HG02588 (cell line): ENCODE results near the gene CRAT.
"Not testable (repeated sequence)": the region's sequence is repeated elsewhere in the genome, so short reads cannot be mapped to it uniquely, and the experiment has no call there.

Source experiments
- ATAC-seq: cut with Tn5 transposase; IDR thresholded peaks from one replicate; pipeline ENCODE4 v1.9.1; 2021; ENCODE audit warnings: mild to moderate bottlenecking, moderate library complexity; ENCODE audit not compliant: unreplicated experiment

The CRAT gene

DNA sequence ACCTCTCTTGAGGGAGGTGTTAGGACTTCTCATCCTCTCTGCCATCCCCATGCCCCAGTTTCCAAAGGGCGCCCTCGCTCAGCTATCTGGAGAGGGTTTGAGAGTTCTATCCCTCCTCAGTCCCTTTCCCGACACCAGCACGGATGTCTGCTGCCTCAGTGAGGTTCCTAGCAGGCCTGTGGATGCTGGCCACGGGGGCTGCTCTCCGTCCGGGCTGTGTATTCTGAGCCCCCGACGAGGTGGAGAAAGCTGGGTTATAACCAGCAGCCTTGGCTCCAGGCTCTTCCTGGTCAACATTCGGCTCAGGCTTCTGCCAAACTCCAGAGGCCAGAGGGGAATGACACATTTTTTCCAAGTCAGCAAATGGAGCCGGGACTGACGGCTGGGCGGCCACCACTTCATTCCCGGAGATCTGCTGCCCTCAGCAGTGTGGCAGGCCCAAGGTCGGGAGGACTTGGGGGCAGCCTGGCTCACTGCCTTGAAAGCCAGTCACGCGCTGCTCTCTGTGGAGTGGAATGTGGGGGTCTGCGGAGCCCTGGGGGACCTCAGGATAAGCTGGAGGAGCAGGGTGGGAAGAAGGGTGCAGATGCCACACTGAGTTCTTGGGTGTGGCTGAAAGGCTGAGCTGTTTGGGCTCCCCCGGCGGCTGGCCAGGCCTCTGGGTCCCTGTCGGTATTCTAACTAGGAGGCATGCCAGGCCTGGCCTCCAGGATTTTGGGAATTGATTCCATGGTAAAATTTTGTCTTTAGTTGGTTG, 28.1 kb upstream of the CRAT start:
- no peak for ATAC-seq

DNA sequence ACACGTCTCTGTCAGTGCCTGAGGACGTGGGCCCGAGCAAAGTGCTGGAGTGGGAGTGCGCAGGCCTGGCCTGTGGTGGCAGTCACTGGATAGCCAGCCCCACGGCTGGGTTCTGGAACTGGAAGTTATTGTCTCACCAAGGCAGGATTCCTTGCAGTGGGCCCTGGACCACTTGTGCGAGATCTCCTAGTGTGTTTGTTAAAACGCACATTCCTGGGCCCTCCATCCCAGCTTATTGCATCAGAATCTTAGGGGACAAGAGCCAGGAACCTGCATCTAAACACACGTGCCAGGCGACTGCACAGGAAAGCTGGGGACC, 27.5 kb upstream of the CRAT start:
- no peak for ATAC-seq

DNA sequence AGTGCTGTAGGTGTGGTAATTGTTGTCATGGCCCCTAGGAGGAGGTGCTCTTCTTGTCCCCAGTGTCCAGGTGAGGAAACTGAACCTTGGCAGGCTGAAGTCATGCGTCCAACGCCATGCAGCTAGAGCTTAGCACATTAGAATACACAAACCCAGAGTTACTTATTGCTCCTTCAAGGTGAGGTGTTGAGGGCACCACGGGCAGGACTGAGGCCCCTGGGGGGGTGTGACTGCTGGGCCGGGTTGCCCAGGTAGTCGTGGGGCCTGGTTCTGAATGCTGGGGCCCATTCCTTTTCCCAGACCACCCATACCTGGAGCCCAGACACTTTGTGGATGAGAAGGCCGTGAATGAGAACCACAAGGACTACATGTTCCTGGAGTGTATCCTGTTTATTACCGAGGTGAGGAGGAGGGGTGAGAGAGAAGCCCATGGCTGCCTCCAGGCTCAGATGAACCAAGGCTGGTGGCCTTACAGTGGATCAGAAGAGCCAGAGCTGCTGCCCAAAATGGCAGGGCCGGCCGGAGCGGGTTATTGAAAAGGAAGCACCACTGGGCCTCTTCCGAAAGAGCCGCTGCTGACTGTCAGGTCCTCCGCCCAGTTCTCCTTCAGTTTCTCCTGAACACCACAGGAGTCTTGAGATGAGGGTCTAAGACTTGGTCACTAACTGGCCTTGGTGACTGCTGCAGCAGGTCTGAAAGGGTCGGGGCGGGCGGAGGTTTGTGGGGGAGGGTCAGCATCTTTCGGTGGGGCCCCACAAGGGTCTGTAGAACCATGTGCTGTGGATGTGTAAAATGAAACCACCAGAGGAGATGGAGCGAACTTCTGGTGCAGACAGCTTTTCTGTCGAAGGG, 26.9 kb upstream of the CRAT start:
- ATAC-seq: no peak

DNA sequence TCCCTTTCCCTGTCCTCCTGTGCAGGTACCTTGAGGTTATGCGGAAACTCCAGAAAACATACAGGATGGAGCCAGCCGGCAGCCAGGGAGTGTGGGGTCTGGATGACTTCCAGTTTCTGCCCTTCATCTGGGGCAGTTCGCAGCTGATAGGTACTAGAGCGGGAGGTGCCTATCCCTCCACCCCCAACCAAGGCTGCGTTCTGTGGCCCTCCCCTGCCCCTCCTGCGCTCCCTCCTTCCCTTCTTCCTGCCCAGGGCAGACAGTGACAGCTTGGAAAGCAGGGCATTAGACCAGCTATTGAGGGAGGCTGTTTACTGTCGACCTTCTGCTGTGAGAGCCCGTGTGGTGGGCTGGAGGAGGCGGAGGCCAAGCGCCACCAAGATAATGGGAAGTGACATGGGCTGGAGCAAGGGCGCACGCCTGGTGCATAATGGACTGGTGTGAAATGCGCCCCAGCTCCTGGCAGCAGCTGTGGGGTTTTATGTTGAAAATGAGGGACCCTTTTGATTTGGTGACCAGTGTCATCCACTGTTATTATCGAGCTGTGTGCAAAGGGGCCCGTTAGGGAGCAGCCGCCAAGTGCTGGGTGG, 25.9 kb upstream of the CRAT start:
- ATAC-seq: no peak

- ATAC-seq: no peak
These were observed 24.9 kb upstream of the CRAT start for GRCh38 chr9:129135476-129135875.

DNA sequence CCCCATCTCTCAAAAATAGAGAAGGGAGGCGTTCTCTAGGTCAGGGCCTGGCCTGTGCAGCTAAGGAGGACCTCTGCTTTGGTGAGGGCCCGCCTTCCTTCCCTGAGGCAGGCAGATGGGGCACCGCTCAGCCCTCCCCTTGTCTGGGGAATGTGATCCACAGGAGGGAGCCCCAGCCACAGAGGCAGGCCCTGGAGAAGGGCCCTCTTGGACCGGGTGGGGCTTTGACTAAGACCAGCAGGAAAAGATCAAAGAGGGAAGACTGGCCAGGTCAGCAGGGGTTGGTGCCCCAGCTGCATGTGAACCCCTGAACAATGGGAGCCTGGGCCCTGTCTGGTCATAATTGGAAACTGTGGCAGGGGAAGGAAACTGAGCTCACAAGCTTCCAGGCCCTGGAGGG, 22.5 kb upstream of the CRAT start:
- no peak for ATAC-seq

DNA sequence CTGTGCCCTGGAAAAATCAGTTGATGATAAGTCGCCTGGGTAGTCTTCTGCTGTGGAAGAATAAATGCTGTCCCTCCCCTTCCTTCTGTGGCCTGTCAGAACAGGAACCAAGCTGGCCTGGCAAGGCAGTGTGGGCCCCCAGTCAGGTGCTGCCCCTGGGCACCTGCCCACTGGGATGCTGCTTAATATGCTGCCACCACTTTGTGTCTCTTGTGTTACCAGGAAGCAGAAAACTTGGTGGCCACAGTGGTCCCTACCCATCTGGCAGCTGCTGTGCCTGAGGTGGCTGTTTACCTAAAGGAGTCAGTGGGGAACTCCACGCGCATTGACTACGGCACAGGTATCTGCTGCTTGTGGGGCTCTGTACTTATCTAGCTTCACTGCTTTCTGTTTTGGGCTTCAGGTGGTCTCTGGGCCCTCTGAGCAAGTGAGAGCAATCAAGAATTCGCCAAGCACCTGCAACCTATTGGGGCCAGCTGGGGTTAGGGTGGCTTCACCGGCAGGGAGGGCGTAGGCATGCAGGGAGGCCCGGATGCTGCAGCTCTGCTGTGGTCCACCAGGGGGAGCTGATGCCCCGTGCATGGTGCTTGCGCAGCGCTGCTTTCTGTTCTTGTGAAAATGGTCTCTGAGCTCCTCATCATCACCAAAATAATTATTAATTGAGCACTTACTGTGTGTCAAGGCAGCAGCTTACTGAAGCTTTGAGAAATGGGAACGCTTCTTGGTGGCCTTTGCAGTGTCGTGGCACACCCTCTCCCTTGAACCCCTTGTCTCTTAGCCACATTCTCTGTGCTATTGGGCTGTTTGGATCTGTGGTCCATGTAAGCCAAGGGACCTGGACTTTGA, 20.9 kb upstream of the CRAT start:
- ATAC-seq: peak; percentile 67

DNA sequence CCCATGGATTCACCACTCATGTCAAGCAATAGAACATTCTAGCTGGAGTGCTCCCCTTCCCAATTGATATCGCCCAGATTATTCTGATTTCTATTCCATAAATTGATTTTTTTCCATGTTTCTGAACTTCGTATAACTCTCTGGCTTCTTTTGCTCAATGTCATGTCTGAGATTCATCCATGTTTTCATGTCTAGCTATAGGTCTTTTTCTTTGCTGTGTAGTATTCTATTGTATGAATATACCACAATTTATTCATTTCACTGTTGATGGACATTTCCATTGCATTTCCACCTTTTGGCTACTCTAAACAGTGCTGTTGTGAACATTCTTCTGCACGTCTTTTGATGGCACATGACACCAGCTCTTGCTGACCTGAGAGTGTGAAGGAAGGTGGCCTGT, 20.2 kb upstream of the CRAT start:
- no peak for ATAC-seq

DNA sequence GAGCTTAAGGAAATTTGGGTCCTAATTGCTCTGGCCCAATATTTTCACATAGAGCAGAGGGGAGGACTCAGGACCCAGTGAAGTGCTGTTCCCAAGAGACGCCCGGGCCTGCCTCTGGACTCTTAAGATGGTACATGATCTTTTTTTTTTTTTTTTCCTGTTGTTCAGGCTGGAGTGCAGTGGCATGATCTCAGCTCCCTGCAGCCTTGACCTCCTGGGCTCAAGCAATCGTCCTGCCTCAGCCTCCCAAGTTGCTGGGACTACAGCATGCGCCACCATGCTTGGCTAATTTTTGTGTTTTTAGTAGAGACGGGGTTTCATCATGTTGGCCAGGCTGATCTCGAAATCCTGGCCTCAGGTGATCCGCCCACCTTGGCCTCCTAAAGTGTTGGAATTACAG, 19.7 kb upstream of the CRAT start:
- not testable (repeated sequence) for ATAC-seq

DNA sequence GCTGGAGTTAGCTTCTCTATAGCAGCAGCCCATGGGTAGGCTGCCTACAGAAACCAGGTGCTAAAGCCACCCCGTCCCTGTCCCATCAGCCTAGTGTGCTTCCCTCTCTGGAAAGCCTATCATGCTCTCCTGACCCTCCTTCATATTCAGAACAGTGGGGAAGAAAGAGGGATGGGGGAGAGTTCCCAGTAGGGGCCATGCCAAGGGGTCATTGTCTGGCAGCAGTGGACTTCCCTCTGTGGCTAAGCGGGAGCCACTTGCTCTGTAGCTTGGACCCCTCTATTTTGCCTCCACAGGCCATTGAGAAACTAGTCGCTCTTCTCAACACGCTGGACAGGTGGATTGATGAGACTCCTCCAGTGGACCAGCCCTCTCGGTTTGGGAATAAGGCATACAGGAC, 18.1 kb upstream of the CRAT start:
- ATAC-seq: no peak

- ATAC-seq: no peak
These were observed 16.4 kb upstream of the CRAT start for GRCh38 chr9:129126749-129127618.

DNA sequence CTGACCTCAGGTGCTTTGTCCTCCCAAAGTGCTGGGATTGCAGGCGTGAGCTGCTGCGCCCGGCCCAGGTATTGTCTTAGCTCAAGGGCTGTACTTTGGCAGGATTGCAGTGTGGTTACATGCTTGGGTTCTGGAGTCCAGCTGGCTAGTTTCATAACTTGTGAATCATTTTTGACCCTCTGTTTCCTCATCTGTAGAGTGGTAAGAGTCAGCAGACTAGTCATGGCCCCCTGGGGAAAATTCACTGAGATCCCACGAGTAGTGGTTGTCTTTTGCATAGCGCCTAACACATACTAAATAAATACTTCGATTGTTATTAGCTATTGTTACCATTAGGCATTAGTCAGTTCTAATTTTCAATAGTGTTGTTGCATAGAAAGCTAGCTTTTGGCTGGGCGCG, 14.9 kb upstream of the CRAT start:
- ATAC-seq: no peak

- no peak for ATAC-seq
These were observed 14.0 kb upstream of the CRAT start for GRCh38 chr9:129124506-129125069.

DNA sequence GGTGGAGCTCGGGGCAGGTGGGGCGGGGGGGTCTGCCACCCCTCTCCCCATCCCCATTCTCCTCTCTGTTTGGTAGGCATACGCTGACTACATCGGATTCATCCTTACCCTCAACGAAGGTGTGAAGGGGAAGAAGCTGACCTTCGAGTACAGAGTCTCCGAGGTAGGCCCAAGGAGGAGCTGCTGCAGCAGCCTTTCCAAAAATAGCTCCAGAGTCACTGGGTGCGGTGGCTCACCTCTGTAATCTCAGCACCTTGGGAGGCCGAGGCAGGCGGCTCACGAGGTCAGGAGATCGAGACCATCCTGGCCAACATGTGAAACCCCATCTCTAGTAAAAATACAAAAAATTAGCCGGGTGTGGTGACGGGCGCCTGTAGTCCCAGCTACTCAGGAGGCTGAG, 12.4 kb upstream of the CRAT start:
- ATAC-seq: not testable (repeated sequence)

DNA sequence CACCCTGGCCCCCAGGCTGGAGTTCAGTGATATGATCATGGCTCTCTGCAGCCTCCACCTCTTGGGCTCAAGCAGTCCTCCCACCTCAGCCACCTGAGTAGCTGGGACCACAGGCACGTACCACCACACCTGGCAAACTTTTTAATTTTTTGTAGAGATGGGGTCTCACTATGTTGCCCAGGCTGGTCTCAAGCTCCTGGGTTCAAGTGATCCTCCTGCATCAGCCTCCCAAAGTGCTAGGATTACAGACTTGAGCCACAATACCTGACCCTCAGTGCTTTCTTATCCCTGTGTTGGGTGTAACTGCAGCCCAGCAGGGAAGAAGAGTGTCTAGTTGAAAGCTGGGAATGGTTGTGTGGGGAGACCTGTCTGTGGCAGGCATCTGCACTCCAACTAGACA, 11.5 kb upstream of the CRAT start:
- ATAC-seq: no peak

- ATAC-seq: no peak
These were observed 10.9 kb upstream of the CRAT start for GRCh38 chr9:129121483-129121882.

DNA sequence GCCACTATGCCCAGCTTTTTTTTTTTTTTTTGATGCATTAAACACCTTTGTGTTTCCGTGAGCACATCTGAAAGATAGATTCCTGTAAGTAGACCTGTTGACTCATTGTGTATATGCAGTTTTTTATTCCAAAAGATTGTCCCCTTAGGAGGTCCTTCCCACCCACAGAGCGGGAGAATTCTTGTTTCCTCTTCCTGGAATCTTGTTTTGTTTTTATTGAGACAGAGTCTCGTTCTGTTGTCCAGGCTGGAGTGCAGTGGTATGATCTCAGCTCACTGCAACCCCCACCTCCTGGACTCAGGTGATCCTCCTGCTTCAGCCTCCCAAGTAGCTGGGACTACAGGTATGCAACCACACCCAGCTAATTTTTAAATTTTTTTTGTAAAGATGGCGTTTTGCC, 8.2 kb upstream of the CRAT start:
- no peak for ATAC-seq

- no peak for ATAC-seq
These were observed 3.2 kb upstream of the CRAT start for GRCh38 chr9:129113645-129114304.

GRCh38 chr9:129112526-129112925, 1.9 kb upstream of the CRAT start:
- ATAC-seq: not testable (repeated sequence)
